GM12878 (cell line): ENCODE results near the gene PKD1. TPM values are rescaled to one million over a fixed set of nuclear protein-coding genes. Genes with fewer than 3 reads are reported as not detected.

Experiments used
- ATAC-seq: fragments of 200-7000 bp; cut with Tn5 transposase; 3 replicates; pipeline ENCODE4 v1.9.1; 2020; ENCODE audit warnings: mild to moderate bottlenecking, moderate library complexity
- BruUV-seq: library from RNA; stranded (reverse); fragments of 400-500 nt; replicated peaks from 2 replicates; lab custom pipeline; 2021; lab: Mats Ljungman, UMichigan
- CTCF ChIA-PET: fragments of 300-600 bp; sonication (Branson Sonifier 250); formaldehyde crosslinking; extraction: SDS; loops from one replicate; lab custom pipeline; 2021; ENCODE audit warnings: inconsistent platforms; lab: Yijun Ruan, JAX
- POLR2A ChIA-PET: fragments of 350-600 bp; formaldehyde crosslinking; extraction: SDS; loops from one replicate; lab custom pipeline; 2021; ENCODE audit warnings: inconsistent platforms; lab: Charles Lee
- RAD21 ChIA-PET: fragments of 300-600 bp; sonication (Branson Sonifier 250); formaldehyde crosslinking; loops from one replicate; lab custom pipeline; 2023; ENCODE audit warnings: antibody characterized with exemption; ENCODE audit not compliant: unreplicated experiment; lab: Charles Lee
- SMC1A ChIA-PET: fragments of 300-600 bp; sonication (Branson Sonifier 250); formaldehyde crosslinking; loops from one replicate; lab custom pipeline; 2023; ENCODE audit not compliant: unreplicated experiment, uncharacterized antibody; lab: Charles Lee
- DNase-seq: peaks from one replicate; pipeline ENCODE4 v3.0.0-alpha.2; 2011; ENCODE audit warnings: low read depth, low spot score
- FAIRE-seq: peaks from 3 replicates; lab custom pipeline; 2011; peaks lifted over from hg19 to GRCh38; lab: Jason Lieb, UNC
- H2AFZ ChIP-seq: 2 replicates; pipeline ENCODE4 v1.6.0; 2011; ENCODE audit warnings: low read depth, low read length, control low read depth; ENCODE audit not compliant: control insufficient read depth
- H3K27ac ChIP-seq: 2 replicates; pipeline ENCODE4 v1.5.1; 2011; ENCODE audit warnings: control low read depth; ENCODE audit not compliant: control insufficient read depth, insufficient read depth
- H3K27me3 ChIP-seq, 2 experiments: replicated peaks in 1 of 2; 2 replicates each; pipeline versions ENCODE4 v1.6.0 to v1.6.1; 2011; ENCODE audit warnings: low read length in 1 of 2; ENCODE audit not compliant: control insufficient read depth in 2 of 2, insufficient read depth in 2 of 2
- H3K36me3 ChIP-seq, 2 experiments: 2 replicates each; pipeline ENCODE4 v1.5.1; 2011; ENCODE audit warnings: low read length in 1 of 2; ENCODE audit not compliant: control insufficient read depth in 2 of 2, insufficient read depth in 2 of 2
- H3K4me1 ChIP-seq: 2 replicates; pipeline ENCODE4 v1.6.1; 2011; ENCODE audit warnings: mild to moderate bottlenecking, low read length, moderate library complexity, mixed read lengths; ENCODE audit not compliant: control insufficient read depth, insufficient read depth
- H3K4me2 ChIP-seq: 2 replicates; pipeline ENCODE4 v1.6.0; 2011; ENCODE audit warnings: control low read depth; ENCODE audit not compliant: control insufficient read depth, insufficient read depth
- H3K4me3 ChIP-seq: fragments of 200-600 bp; sonication (generic); 2 replicates; pipeline ENCODE4 v1.5.1; 2016
- H3K79me2 ChIP-seq: 2 replicates; pipeline ENCODE4 v1.6.0; 2011; ENCODE audit warnings: low read length; ENCODE audit not compliant: control insufficient read depth, insufficient read depth
- H3K9ac ChIP-seq: 2 replicates; pipeline ENCODE4 v1.8.0; 2011; ENCODE audit warnings: low read length, control low read depth, mixed read lengths; ENCODE audit not compliant: control insufficient read depth, insufficient read depth
- H3K9me3 ChIP-seq: replicated peaks from 3 replicates; pipeline ENCODE4 v1.5.1; 2011; ENCODE audit warnings: mild to moderate bottlenecking, low read length; ENCODE audit not compliant: control insufficient read depth, insufficient read depth
- H4K20me1 ChIP-seq: 2 replicates; pipeline ENCODE4 v1.6.0; 2011; ENCODE audit not compliant: control insufficient read depth, insufficient read depth
- PAX5 ChIP-seq: IDR thresholded peaks from 2 replicates; pipeline ENCODE4 v1.6.1; 2011; ENCODE audit warnings: low read depth, low read length, borderline replicate concordance
- PBX3 ChIP-seq: IDR thresholded peaks from 2 replicates; pipeline ENCODE4 v1.6.1; 2011; ENCODE audit warnings: mild to moderate bottlenecking, low read depth, low read length, moderate library complexity; ENCODE audit not compliant: insufficient replicate concordance
- PML ChIP-seq: IDR thresholded peaks from 2 replicates; pipeline ENCODE4 v1.6.1; 2012; ENCODE audit warnings: low read length, inconsistent platforms
- SPI1 ChIP-seq: IDR thresholded peaks from 2 replicates; pipeline ENCODE4 v1.6.1; 2011; ENCODE audit warnings: low read depth, mild to moderate bottlenecking, low read length, moderate library complexity, borderline replicate concordance; ENCODE audit not compliant: insufficient read depth
- TCF12 ChIP-seq: IDR thresholded peaks from 2 replicates; pipeline ENCODE4 v1.6.1; 2011; ENCODE audit warnings: low read depth, mild to moderate bottlenecking, low read length
- TCF3 ChIP-seq: IDR thresholded peaks from 2 replicates; pipeline ENCODE4 v1.6.1; 2012; ENCODE audit warnings: low read depth, mild to moderate bottlenecking, low read length, borderline replicate concordance; ENCODE audit not compliant: insufficient read depth
- WGBS: methylation state at CpG from one replicate; pipeline ENCODE4 v1.1.6; 2016; ENCODE audit warnings: low lambda C conversion rate; ENCODE audit not compliant: insufficient replicate concordance, insufficient coverage; ENCODE audit errors: missing lambda C conversion rate; 5-methylcytosine and 5-hydroxymethylcytosine counted together
- in situ Hi-C: fragments of 300-500 bp; cut with MboI; formaldehyde crosslinking; loops from 9 replicates; pipeline ENCODE4 v1.14.3; 2018; ENCODE audit warnings: mixed read lengths
- intact Hi-C: fragments of 100-400 bp; cut with micrococcal nuclease; formaldehyde crosslinking; loops from one replicate; pipeline ENCODE4 v1.14.2; 2022; ENCODE audit not compliant: unreplicated experiment
- microRNA counts: library from miRNA; unstranded; fragments of <30 nt; microRNA quantifications from one replicate; lab custom pipeline; 2016
- microRNA-seq: library from miRNA; unstranded; fragments of <30 nt; microRNA quantifications from one replicate; pipeline ENCODE4, GENCODE V29; 2018
- polyA plus RNA-seq, 11 experiments: library from polyadenylated mRNA; depleted of rRNA in 4 of 11; unstranded in 6 of 11; stranded (reverse) in 5 of 11; fragments of >200 nt; fragmentation: Nextera tagmentation in 4 of 11; fragmentation: Illumina TruSeq in 1 of 11; extraction: Ambion mirVana in 4 of 11; extraction: Trizol in 1 of 11; gene quantifications; 1 replicate in 1 of 11; 2 replicates in 10 of 11; pipeline versions ENCODE4 v1.2.1 to v1.2.3, GENCODE V29; 2011 to 2016; ENCODE audit warnings: inconsistent platforms in 2 of 11, missing spikeins in 2 of 11, low read depth in 1 of 11
- small RNA-seq: library from RNA; depleted of rRNA; stranded (forward); fragments of <200 nt; gene quantifications from one replicate; pipeline ENCODE3, GENCODE V24; 2014
- total RNA-seq, 4 experiments: library from RNA; depleted of rRNA in 3 of 4; stranded (reverse); fragments of >200 nt in 3 of 4; fragmentation: Illumina TruSeq in 1 of 4; extraction: Trizol in 1 of 4; gene quantifications; 2 replicates each; pipeline versions ENCODE4 v1.2.1 to v1.2.3, GENCODE V29; 2013 to 2021

Gene PKD1
- total and polyA plus RNA-seq, 10 of the 15 experiments (the other 5 are each of a cell fraction or from before 2014, with no cell fraction given): 0.11 to 62.0 (median 6.1) TPM

GRCh38 chr16:2039274-2040031 is 96.2 kb downstream of the PKD1 start:
- ChIA-PET RAD21 (no interaction called here), POLR2A (interaction anchor here (1.5 kb wide), 1 partner anchor 9 kb away, joined by 3 read pairs; the partner anchor contains the start of genes NTHL1 and TSC2), CTCF (no interaction called here), SMC1A (no interaction called here)
- H2AFZ ChIP-seq: no peak overlapping the region
- BruUV-seq: no TSS peak
- peaks cover 0 to 1% of the 10 kb centered on the region in 2 experiments; a peak in 2 of 4 replicates for H3K36me3 ChIP-seq
- H3K4me2 ChIP-seq: no peak overlapping the region
- H3K27me3 ChIP-seq: no peaks in the 10 kb centered on the region
- no peak for DNase-seq
- 78% methylated on average over 28 of the region's 29 CpGs for WGBS
- H4K20me1 ChIP-seq: no peaks in the 10 kb centered on the region
- H3K9me3 ChIP-seq: no peaks in the 10 kb centered on the region
- H3K27ac ChIP-seq: no peak overlapping the region
- H3K4me1 ChIP-seq: peaks cover 15% of the 10 kb centered on the region
- TF ChIP-seq PML: no peak
- TF ChIP-seq SPI1: 0 out of 2 replicates have a peak, but pooled peaks have one; percentile 7
- no peak for TF ChIP-seq PAX5
- peak; percentile 40; the same call in 1 of the 2 replicates for TF ChIP-seq TCF12
- TF ChIP-seq TCF3: peak; percentile 42; the same call in 1 of the 2 replicates
- TF ChIP-seq PBX3: no peak
- no peak for ATAC-seq
- no peak overlapping the region for H3K9ac ChIP-seq
- no peak for FAIRE-seq
- intact Hi-C loops: no loop called here
- in situ Hi-C loops: no loop called here
- no peaks in the 10 kb centered on the region for H3K79me2 ChIP-seq
- no peak overlapping the region for H3K4me3 ChIP-seq

MicroRNAs within 50 kb of the gene (microRNA counts, 767-probe panel; counts per million panel counts)
- microRNA hsa-miR-1225-3p (lab: Ali Mortazavi, UCI) (1,438 counts per million, percentile 53 among the panel's probes with 10 or more counts), microRNA hsa-miR-1225-5p (lab: Ali Mortazavi, UCI) (1,512 counts per million, percentile 58 among the panel's probes with 10 or more counts), microRNA hsa-miR-3180 (lab: Ali Mortazavi, UCI) (55.3 counts per million), microRNA hsa-miR-4516 (lab: Ali Mortazavi, UCI) (2,848 counts per million, percentile 86 among the panel's probes with 10 or more counts)

Small RNA genes within 50 kb of the gene (microRNA-seq; reads per million reads assigned to microRNA genes)
- gene MIR1225: not detected
- gene MIR3180-5: not detected
- not detected for gene MIR4516
- not detected for gene MIR6511B1

Small RNA genes within 50 kb of the gene (small RNA-seq; reads per million reads assigned to genes)
- gene MIR1225: not detected
- not detected for gene MIR3180-5
- gene MIR4516: not detected
- not detected for gene RF00019
- not detected for gene SNORD60

Other genes starting within 250 kb of the PKD1 start
Only the 7 nearest of the 26 such genes appear.
- gene RAB26, start 12.7 kb upstream of the PKD1 start, total RNA-seq (2014; rRNA removed): 0.11 and 0.51 TPM in 2 replicates
- not detected in 2 replicates for gene RAB26, start 12.7 kb upstream of the PKD1 start, total RNA-seq (2014; rRNA removed; fragmentation: Illumina TruSeq; extraction: Trizol)
- gene RAB26, start 12.7 kb upstream of the PKD1 start, total RNA-seq (2021): 0.33 and 0.53 TPM in 2 replicates
- 0.89 and 1.9 TPM in 2 replicates for gene RAB26, start 12.7 kb upstream of the PKD1 start, polyA plus RNA-seq (2011; rRNA removed)
- gene RAB26, start 12.7 kb upstream of the PKD1 start, polyA plus RNA-seq (2014; fragmentation: Illumina TruSeq; extraction: Trizol): 0.21 TPM in 1 of 2 replicates, not detected in the other
- gene RAB26, start 12.7 kb upstream of the PKD1 start, polyA plus RNA-seq (2014; fragmentation: Nextera tagmentation; extraction: Ambion mirVana): under 1 TPM; 0.13 to 0.27 TPM
- gene RAB26, start 12.7 kb upstream of the PKD1 start, polyA plus RNA-seq (2014; rRNA removed): 0.13 and 0.43 TPM in 2 replicates
- 1 to 10 TPM; 3.7 to 4.5 TPM for gene RAB26, start 12.7 kb upstream of the PKD1 start, polyA plus RNA-seq (2016; fragmentation: Nextera tagmentation; extraction: Ambion mirVana)
- gene TRAF7, start 19.9 kb upstream of the PKD1 start, total RNA-seq (2014; rRNA removed): 36.9 and 44.6 TPM in 2 replicates
- gene TRAF7, start 19.9 kb upstream of the PKD1 start, total RNA-seq (2014; rRNA removed; fragmentation: Illumina TruSeq; extraction: Trizol): 23.2 and 26.3 TPM in 2 replicates
- gene TRAF7, start 19.9 kb upstream of the PKD1 start, total RNA-seq (2021): 82.6 and 87.0 TPM in 2 replicates
- gene TRAF7, start 19.9 kb upstream of the PKD1 start, polyA plus RNA-seq (2011; rRNA removed): 23.5 and 46.7 TPM in 2 replicates
- 16.8 and 19.4 TPM in 2 replicates for gene TRAF7, start 19.9 kb upstream of the PKD1 start, polyA plus RNA-seq (2014; fragmentation: Illumina TruSeq; extraction: Trizol)
- gene TRAF7, start 19.9 kb upstream of the PKD1 start, polyA plus RNA-seq (2014; fragmentation: Nextera tagmentation; extraction: Ambion mirVana): 1 to 10 TPM in 1 of 2 experiments, under 1 TPM in 1; 0.61 to 2.1 TPM
- gene TRAF7, start 19.9 kb upstream of the PKD1 start, polyA plus RNA-seq (2014; rRNA removed): 44.4 and 50.3 TPM in 2 replicates
- 10 to 100 TPM; 29.8 to 30.2 TPM for gene TRAF7, start 19.9 kb upstream of the PKD1 start, polyA plus RNA-seq (2016; fragmentation: Nextera tagmentation; extraction: Ambion mirVana)
- gene CASKIN1, start 60.7 kb upstream of the PKD1 start, total RNA-seq (2014; rRNA removed): 0.05 and 0.11 TPM in 2 replicates
- gene CASKIN1, start 60.7 kb upstream of the PKD1 start, total RNA-seq (2014; rRNA removed; fragmentation: Illumina TruSeq; extraction: Trizol): not detected in 2 replicates
- gene CASKIN1, start 60.7 kb upstream of the PKD1 start, total RNA-seq (2021): 0.33 and 0.53 TPM in 2 replicates
- 0.03 TPM in 2 replicates for gene CASKIN1, start 60.7 kb upstream of the PKD1 start, polyA plus RNA-seq (2011; rRNA removed)
- not detected in 2 replicates for gene CASKIN1, start 60.7 kb upstream of the PKD1 start, polyA plus RNA-seq (2014; fragmentation: Illumina TruSeq; extraction: Trizol)
- under 1 TPM in 1 of 2 experiments, not detected in 1; 0.08 TPM for gene CASKIN1, start 60.7 kb upstream of the PKD1 start, polyA plus RNA-seq (2014; fragmentation: Nextera tagmentation; extraction: Ambion mirVana)
- gene CASKIN1, start 60.7 kb upstream of the PKD1 start, polyA plus RNA-seq (2014; rRNA removed): 0.15 and 0.32 TPM in 2 replicates
- gene CASKIN1, start 60.7 kb upstream of the PKD1 start, polyA plus RNA-seq (2016; fragmentation: Nextera tagmentation; extraction: Ambion mirVana): not detected
- gene MLST8, start 69.6 kb upstream of the PKD1 start, total RNA-seq (2014; rRNA removed): 72.0 and 80.9 TPM in 2 replicates
- 9.8 and 11.0 TPM in 2 replicates for gene MLST8, start 69.6 kb upstream of the PKD1 start, total RNA-seq (2014; rRNA removed; fragmentation: Illumina TruSeq; extraction: Trizol)
- gene MLST8, start 69.6 kb upstream of the PKD1 start, total RNA-seq (2021): 73.7 and 75.4 TPM in 2 replicates
- gene MLST8, start 69.6 kb upstream of the PKD1 start, polyA plus RNA-seq (2011; rRNA removed): 22.4 and 53.0 TPM in 2 replicates
- gene MLST8, start 69.6 kb upstream of the PKD1 start, polyA plus RNA-seq (2014; fragmentation: Illumina TruSeq; extraction: Trizol): 5.7 and 29.1 TPM in 2 replicates
- gene MLST8, start 69.6 kb upstream of the PKD1 start, polyA plus RNA-seq (2014; fragmentation: Nextera tagmentation; extraction: Ambion mirVana): 1 to 10 TPM; 1.0 to 6.3 TPM
- 114 and 124 TPM in 2 replicates for gene MLST8, start 69.6 kb upstream of the PKD1 start, polyA plus RNA-seq (2014; rRNA removed)
- 100 to 1,000 TPM; 111 to 114 TPM for gene MLST8, start 69.6 kb upstream of the PKD1 start, polyA plus RNA-seq (2016; fragmentation: Nextera tagmentation; extraction: Ambion mirVana)
- 9.1 and 9.6 TPM in 2 replicates for gene BRICD5, start 75.0 kb upstream of the PKD1 start, total RNA-seq (2014; rRNA removed)
- gene BRICD5, start 75.0 kb upstream of the PKD1 start, total RNA-seq (2014; rRNA removed; fragmentation: Illumina TruSeq; extraction: Trizol): 1.5 and 2.7 TPM in 2 replicates
- 5.3 and 5.8 TPM in 2 replicates for gene BRICD5, start 75.0 kb upstream of the PKD1 start, total RNA-seq (2021)
- gene BRICD5, start 75.0 kb upstream of the PKD1 start, polyA plus RNA-seq (2011; rRNA removed): 0.66 and 1.5 TPM in 2 replicates
- 1.5 TPM in 1 of 2 replicates, not detected in the other for gene BRICD5, start 75.0 kb upstream of the PKD1 start, polyA plus RNA-seq (2014; fragmentation: Illumina TruSeq; extraction: Trizol)
- gene BRICD5, start 75.0 kb upstream of the PKD1 start, polyA plus RNA-seq (2014; fragmentation: Nextera tagmentation; extraction: Ambion mirVana): under 1 TPM in 1 of 2 experiments, not detected in 1; 0.58 TPM
- 7.5 and 11.6 TPM in 2 replicates for gene BRICD5, start 75.0 kb upstream of the PKD1 start, polyA plus RNA-seq (2014; rRNA removed)
- gene BRICD5, start 75.0 kb upstream of the PKD1 start, polyA plus RNA-seq (2016; fragmentation: Nextera tagmentation; extraction: Ambion mirVana): 1 to 10 TPM in 1 of 2 experiments, under 1 TPM in 1; 0.84 to 1.1 TPM
- gene PGP, start 78.9 kb upstream of the PKD1 start, total RNA-seq (2014; rRNA removed): 22.4 and 25.4 TPM in 2 replicates
- 9.4 and 10.8 TPM in 2 replicates for gene PGP, start 78.9 kb upstream of the PKD1 start, total RNA-seq (2014; rRNA removed; fragmentation: Illumina TruSeq; extraction: Trizol)
- 25.7 and 26.1 TPM in 2 replicates for gene PGP, start 78.9 kb upstream of the PKD1 start, total RNA-seq (2021)
- gene PGP, start 78.9 kb upstream of the PKD1 start, polyA plus RNA-seq (2011; rRNA removed): 4.1 and 6.4 TPM in 2 replicates
- gene PGP, start 78.9 kb upstream of the PKD1 start, polyA plus RNA-seq (2014; fragmentation: Illumina TruSeq; extraction: Trizol): 2.2 and 5.6 TPM in 2 replicates
- 1 to 10 TPM in 1 of 2 experiments, under 1 TPM in 1; 0.42 to 5.0 TPM for gene PGP, start 78.9 kb upstream of the PKD1 start, polyA plus RNA-seq (2014; fragmentation: Nextera tagmentation; extraction: Ambion mirVana)
- gene PGP, start 78.9 kb upstream of the PKD1 start, polyA plus RNA-seq (2014; rRNA removed): 28.0 and 34.9 TPM in 2 replicates
- 10 to 100 TPM; 13.4 to 25.4 TPM for gene PGP, start 78.9 kb upstream of the PKD1 start, polyA plus RNA-seq (2016; fragmentation: Nextera tagmentation; extraction: Ambion mirVana)
- gene E4F1, start 87.7 kb upstream of the PKD1 start, total RNA-seq (2014; rRNA removed): 26.0 and 36.5 TPM in 2 replicates
- gene E4F1, start 87.7 kb upstream of the PKD1 start, total RNA-seq (2014; rRNA removed; fragmentation: Illumina TruSeq; extraction: Trizol): 6.0 and 6.9 TPM in 2 replicates
- 27.8 and 33.2 TPM in 2 replicates for gene E4F1, start 87.7 kb upstream of the PKD1 start, total RNA-seq (2021)
- 3.1 and 10.8 TPM in 2 replicates for gene E4F1, start 87.7 kb upstream of the PKD1 start, polyA plus RNA-seq (2011; rRNA removed)
- gene E4F1, start 87.7 kb upstream of the PKD1 start, polyA plus RNA-seq (2014; fragmentation: Illumina TruSeq; extraction: Trizol): 0.32 and 2.3 TPM in 2 replicates
- gene E4F1, start 87.7 kb upstream of the PKD1 start, polyA plus RNA-seq (2014; fragmentation: Nextera tagmentation; extraction: Ambion mirVana): 1 to 10 TPM in 1 of 2 experiments, under 1 TPM in 1; 0.23 to 2.1 TPM
- gene E4F1, start 87.7 kb upstream of the PKD1 start, polyA plus RNA-seq (2014; rRNA removed): 26.7 and 34.0 TPM in 2 replicates
- gene E4F1, start 87.7 kb upstream of the PKD1 start, polyA plus RNA-seq (2016; fragmentation: Nextera tagmentation; extraction: Ambion mirVana): 10 to 100 TPM; 18.2 to 25.6 TPM